Activated CD8-positive, alpha-beta T cell treated with anti-CD3 and anti-CD28 coated beads for 36 hours (primary cell): ENCODE results near the gene CSF2RB. TPM values are rescaled to one million over a fixed set of nuclear protein-coding genes. Genes with fewer than 3 reads are reported as not detected.

Experiments
- ATAC-seq: fragments of 200-7000 bp; cut with Tn5 transposase; one replicate; pipeline ENCODE4 v1.10.0; 2021; ENCODE audit warnings: mild to moderate bottlenecking, moderate library complexity
- CTCF ChIA-PET: fragments of 350-600 bp; sonication (Branson Sonifier 250); formaldehyde crosslinking; loops from one replicate; lab custom pipeline; 2021; ENCODE audit warnings: antibody characterized with exemption; lab: Charles Lee
- POLR2A ChIA-PET: fragments of 350-600 bp; sonication (Branson Sonifier 250); formaldehyde crosslinking; loops from one replicate; lab custom pipeline; 2021; ENCODE audit warnings: antibody characterized with exemption; lab: Charles Lee
- DNase-seq: peaks from one replicate; pipeline ENCODE4 v3.0.0-alpha.2; 2020
- H3K27ac Mint-ChIP-seq: one replicate; pipeline ENCODE4 v1.8.0; 2021; ENCODE audit warnings: mild to moderate bottlenecking, mixed read lengths
- H3K27me3 Mint-ChIP-seq: one replicate; pipeline ENCODE4 v1.8.0; 2021; ENCODE audit warnings: mixed read lengths
- H3K36me3 Mint-ChIP-seq: one replicate; pipeline ENCODE4 v1.8.0; 2021; ENCODE audit warnings: low read depth, mixed read lengths
- H3K4me1 Mint-ChIP-seq: one replicate; pipeline ENCODE4 v1.8.0; 2021; ENCODE audit warnings: low read depth, mixed read lengths
- H3K4me3 Mint-ChIP-seq: one replicate; pipeline ENCODE4 v1.8.0; 2021; ENCODE audit warnings: mild to moderate bottlenecking, moderate library complexity, mixed read lengths
- H3K9me3 Mint-ChIP-seq: one replicate; pipeline ENCODE4 v1.8.0; 2021; ENCODE audit warnings: mixed read lengths
- intact Hi-C: fragments of 100-400 bp; cut with micrococcal nuclease; formaldehyde crosslinking; loops from one replicate; pipeline ENCODE4 v1.10.0; 2022
- total RNA-seq, 2 experiments: library from RNA; stranded (reverse); gene quantifications; one replicate each; pipeline ENCODE4 v1.2.3, GENCODE V29; 2021
- TF ChIP-seq, protein P1 (sequence below): fragments of 200-600 bp; IDR thresholded peaks from one replicate; pipeline ENCODE4 v1.8.0; 2022; ENCODE audit warnings: antibody characterized with exemption, mild to moderate bottlenecking

The CSF2RB gene
- total RNA-seq, 2 experiments from 2014 or later, result 0.16 to 0.29 TPM

DNA sequence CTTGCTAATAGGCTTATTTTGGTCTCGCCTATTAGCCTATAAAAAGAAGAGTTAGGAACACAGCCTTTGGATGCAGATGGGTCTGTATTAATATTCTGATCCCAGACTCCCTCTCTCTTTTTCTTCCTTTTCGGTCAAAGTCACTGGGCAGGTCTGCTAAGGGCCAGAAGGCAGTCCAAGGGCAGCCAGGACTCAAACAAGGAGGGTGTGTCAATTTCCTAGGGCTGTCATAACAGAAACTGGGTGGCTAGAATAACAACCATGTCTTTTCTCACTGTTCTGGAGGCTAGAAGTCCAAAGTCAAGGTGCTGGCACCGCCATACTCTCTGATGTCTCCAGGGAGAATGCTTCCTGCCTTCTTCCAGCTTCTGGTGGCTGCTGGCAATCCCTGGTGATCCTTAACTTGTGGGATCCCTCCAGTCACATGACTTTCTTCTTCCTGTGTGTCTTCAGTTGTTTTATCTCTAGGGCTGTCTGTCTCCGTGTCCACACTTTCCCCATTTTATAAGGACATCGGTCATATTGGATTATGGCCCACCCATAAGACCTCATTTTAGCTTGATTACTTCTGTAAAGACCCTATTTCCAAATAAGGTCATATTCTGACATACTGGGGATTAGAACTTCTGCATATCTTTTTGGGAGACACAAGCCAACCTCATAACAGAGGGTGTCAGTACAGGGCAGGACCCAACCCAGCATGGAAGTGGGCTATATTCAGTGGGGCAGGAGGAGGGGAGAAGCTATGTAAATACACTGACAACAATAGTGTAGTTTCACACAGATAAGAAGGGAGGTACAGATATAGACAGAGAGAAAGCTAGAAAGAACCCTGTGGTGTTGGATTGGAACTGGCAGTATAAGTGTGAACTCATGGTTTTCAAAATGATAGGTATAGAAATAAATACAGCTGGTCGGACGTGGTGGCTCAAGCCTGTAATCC lies 5.9 kb upstream of the CSF2RB start:
- Mint-ChIP-seq H3K27ac (no peak overlapping the region), H3K4me3 (no peak overlapping the region), H3K27me3 (peaks cover 24% of the 10 kb centered on the region), H3K4me1 (no peaks in the 10 kb centered on the region), H3K36me3 (no peaks in the 10 kb centered on the region), H3K9me3 (no peaks in the 10 kb centered on the region)
- DNase-seq, result no peak
- ChIA-PET POLR2A (interaction anchor here (1.3 to 1.4 kb wide), 2 partner anchors 11 to 25 kb away, joined by 3 to 4 read pairs; no protein-coding TSS in a partner anchor), CTCF (interaction anchor here (1.1 to 1.5 kb wide), 2 partner anchors 51 to 52 kb away, joined by 4 to 7 read pairs; no protein-coding TSS in a partner anchor)
- ATAC-seq, result no peak
- TF ChIP-seq, protein P1, sequence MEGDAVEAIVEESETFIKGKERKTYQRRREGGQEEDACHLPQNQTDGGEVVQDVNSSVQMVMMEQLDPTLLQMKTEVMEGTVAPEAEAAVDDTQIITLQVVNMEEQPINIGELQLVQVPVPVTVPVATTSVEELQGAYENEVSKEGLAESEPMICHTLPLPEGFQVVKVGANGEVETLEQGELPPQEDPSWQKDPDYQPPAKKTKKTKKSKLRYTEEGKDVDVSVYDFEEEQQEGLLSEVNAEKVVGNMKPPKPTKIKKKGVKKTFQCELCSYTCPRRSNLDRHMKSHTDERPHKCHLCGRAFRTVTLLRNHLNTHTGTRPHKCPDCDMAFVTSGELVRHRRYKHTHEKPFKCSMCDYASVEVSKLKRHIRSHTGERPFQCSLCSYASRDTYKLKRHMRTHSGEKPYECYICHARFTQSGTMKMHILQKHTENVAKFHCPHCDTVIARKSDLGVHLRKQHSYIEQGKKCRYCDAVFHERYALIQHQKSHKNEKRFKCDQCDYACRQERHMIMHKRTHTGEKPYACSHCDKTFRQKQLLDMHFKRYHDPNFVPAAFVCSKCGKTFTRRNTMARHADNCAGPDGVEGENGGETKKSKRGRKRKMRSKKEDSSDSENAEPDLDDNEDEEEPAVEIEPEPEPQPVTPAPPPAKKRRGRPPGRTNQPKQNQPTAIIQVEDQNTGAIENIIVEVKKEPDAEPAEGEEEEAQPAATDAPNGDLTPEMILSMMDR, result no peak
- intact Hi-C loops, result no loop called here

DNA sequence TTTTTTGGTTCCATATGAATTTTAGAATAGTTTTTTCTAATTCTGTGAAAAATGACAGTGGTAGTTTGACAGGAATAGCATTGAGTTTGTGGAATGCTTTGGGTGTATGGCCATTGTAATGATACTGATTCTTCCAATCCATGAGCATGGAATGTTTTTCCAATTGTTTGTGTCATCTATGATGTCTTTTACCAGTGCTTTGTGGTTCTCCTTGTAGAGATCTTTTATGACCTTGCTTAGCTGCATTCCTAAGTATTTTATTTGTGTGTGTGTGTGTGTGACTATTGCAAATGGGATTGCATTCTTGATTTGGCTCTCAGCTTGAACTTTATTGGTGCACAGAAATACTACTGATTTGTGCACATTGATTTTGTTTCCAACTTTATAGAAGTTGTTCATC lies 3.0 kb upstream of the CSF2RB start:
- Mint-ChIP-seq H3K9me3 (no peaks in the 10 kb centered on the region), H3K27me3 (peaks cover 17% of the 10 kb centered on the region), H3K36me3 (no peaks in the 10 kb centered on the region), H3K4me1 (no peaks in the 10 kb centered on the region), H3K27ac (no peak overlapping the region), H3K4me3 (no peak overlapping the region)
- CTCF ChIA-PET, result interaction anchor here (1.4 to 1.6 kb wide), 2 partner anchors 68 to 110 kb away, joined by 3 to 7 read pairs; no protein-coding TSS in a partner anchor
- no peak for ATAC-seq
- no peak for DNase-seq
- TF ChIP-seq, protein P1, result no peak
- POLR2A ChIA-PET, result no interaction called here
- intact Hi-C loops, result no loop called here

DNA sequence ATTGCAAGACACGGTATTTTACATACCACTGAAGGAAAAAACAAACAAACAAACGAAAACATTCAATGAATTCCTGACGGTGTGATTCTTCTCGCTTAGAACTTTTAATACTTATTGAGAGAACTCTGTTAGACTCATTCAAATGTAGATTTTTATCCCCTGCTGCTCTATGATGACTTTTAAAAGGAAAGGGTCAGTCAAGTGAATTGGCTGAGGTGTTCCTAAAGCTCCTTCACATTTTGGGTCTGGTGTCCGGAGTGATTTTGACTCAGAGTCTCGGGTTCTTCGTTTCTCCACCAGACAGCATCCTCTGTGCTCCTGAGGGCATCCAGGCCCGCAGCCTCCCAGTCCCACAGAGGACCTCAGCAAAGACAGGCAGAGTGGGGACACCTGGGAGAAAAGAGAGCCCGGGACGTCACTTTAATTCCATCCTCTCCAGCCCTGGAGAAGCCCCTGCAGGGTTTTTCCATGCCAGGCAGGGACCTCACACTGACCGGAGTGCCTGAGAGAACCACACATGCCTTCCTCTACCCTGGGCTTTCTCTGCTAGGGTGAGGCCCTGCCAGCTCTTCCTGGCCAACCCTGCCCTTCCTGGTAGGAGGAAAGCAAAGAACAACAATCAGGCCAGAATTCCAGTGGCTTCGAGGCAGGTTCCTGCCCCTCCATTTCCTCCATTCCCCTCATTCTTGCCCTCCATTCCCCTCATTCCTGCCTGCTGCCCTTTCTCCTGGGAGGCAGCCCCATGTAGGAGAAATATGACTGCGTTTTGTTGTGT lies 1.4 kb upstream of the CSF2RB start:
- CTCF ChIA-PET, result no interaction called here
- H3K27me3 Mint-ChIP-seq, result peaks cover 18% of the 10 kb centered on the region
- H3K27ac Mint-ChIP-seq, result no peak overlapping the region
- ATAC-seq (no peak), DNase-seq (no peak)
- TF ChIP-seq, protein P1, result no peak
- POLR2A ChIA-PET, result no interaction called here
- H3K36me3 Mint-ChIP-seq, result no peaks in the 10 kb centered on the region
- no peaks in the 10 kb centered on the region for H3K9me3 Mint-ChIP-seq
- intact Hi-C loops, result no loop called here
- H3K4me3 Mint-ChIP-seq, result no peak overlapping the region
- H3K4me1 Mint-ChIP-seq, result no peaks in the 10 kb centered on the region

DNA sequence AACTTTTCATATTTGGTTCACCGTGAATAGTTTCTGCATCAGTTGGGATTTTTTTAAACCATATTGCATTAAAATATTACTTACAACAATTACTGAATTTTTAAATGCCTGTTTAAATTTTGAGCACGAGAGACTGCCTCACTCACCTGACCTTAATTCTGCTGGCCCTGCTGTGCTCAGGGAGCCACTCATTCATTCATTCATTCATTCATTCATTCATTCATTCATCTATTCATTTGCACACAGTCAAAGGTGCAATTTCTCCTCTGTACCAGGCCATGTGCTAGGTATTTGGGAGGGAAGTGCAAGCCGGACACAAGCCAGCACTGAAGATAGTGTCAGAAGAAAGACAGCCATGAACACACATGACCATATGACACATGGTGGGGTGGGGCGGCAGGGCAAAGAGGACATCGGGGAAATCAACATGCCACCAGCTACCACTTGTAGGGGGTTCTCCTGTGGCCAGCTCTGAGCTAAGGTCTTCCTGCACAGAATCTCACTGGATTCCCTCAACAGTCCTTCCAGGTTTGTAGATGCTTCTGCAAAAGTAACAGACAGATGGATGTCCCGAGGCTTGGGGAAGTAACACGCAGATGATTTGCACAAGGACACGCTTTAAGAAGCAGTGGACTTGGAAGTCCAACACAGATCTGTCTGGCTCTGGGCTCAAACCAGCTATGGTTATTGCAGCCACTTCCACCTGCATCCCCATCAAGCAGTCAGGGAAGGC lies 568 bp upstream of the CSF2RB start:
- Mint-ChIP-seq H3K9me3 (no peaks in the 10 kb centered on the region), H3K36me3 (no peaks in the 10 kb centered on the region), H3K27me3 (peaks cover 16% of the 10 kb centered on the region), H3K4me1 (no peaks in the 10 kb centered on the region), H3K4me3 (no peak overlapping the region), H3K27ac (no peak overlapping the region)
- ChIA-PET POLR2A (no interaction called here), CTCF (interaction anchor here (0.8 kb wide), 1 partner anchor 56 kb away, joined by 3 read pairs; no protein-coding TSS in a partner anchor)
- ATAC-seq, result no peak
- TF ChIP-seq, protein P1, result no peak
- DNase-seq, result no peak
- intact Hi-C loops, result no loop called here
